ENCODE data around the gene SUGCT. TPM values are rescaled to one million over a fixed set of nuclear protein-coding genes. Genes with fewer than 3 reads are reported as not detected.

SUGCT gene
- total RNA-seq, 1 experiment from 2014 or later = 9.9 TPM

- Histone ChIP-seq H3K27me3 (replicated peaks; ENCODE audit: control insufficient read depth, insufficient read depth, low read length) (no peaks in the 10 kb centered on the region), H3K9me3 (no peaks in the 10 kb centered on the region), H3K4me3 (ENCODE audit: low read depth, low read length) (no peak overlapping the region), H3K36me3 (ENCODE audit: control insufficient read depth, insufficient read depth, low read length) (no peaks in the 10 kb centered on the region), H3K4me1 (no peaks in the 10 kb centered on the region)
- no peaks in the 10 kb centered on the region for H3K4me1 Mint-ChIP-seq (ENCODE audit: low read depth, unreplicated experiment)
- no peaks in the 10 kb centered on the region for H3K36me3 Mint-ChIP-seq (ENCODE audit: insufficient read depth, unreplicated experiment)
- H3K9me3 Mint-ChIP-seq (ENCODE audit: unreplicated experiment) = peaks cover 41% of the 10 kb centered on the region
- no peak overlapping the region for H3K4me3 Mint-ChIP-seq (ENCODE audit: unreplicated experiment)
- no peak overlapping the region for H3K27ac Mint-ChIP-seq (ENCODE audit: unreplicated experiment)
- CTCF ChIA-PET = no interaction called here
- no peak for TF ChIP-seq CTCF (IDR thresholded peaks at IDR 0.05; ENCODE audit: insufficient read depth in 1 of 2, low read depth in 1 of 2, low read length in 1 of 2, severe bottlenecking in 1 of 2, unreplicated experiment in 1 of 2)
- intact Hi-C loops (cut with micrococcal nuclease; ENCODE audit: unreplicated experiment) = no loop called here
- POLR2A ChIA-PET = no interaction called here
- DNase-seq = no peak
- H3K27me3 Mint-ChIP-seq (ENCODE audit: insufficient read depth, unreplicated experiment) = no peaks in the 10 kb centered on the region
- no TSS peak for BruUV-seq (replicated peaks)
Measured at GRCh38 chr7:40815022-40815421, 680.2 kb downstream of the SUGCT start.

GRCh38 chr7:40815512-40815911, 680.7 kb downstream of the SUGCT start:
- no peaks in the 10 kb centered on the region for H3K4me1 ChIP-seq
- peaks cover 36% of the 10 kb centered on the region for H3K9me3 Mint-ChIP-seq (ENCODE audit: unreplicated experiment)
- H3K4me3 ChIP-seq (ENCODE audit: low read depth, low read length) = no peak overlapping the region
- H3K27me3 ChIP-seq (replicated peaks; ENCODE audit: control insufficient read depth, insufficient read depth, low read length) = no peaks in the 10 kb centered on the region
- no peak overlapping the region for H3K4me3 Mint-ChIP-seq (ENCODE audit: unreplicated experiment)
- DNase-seq = no peak
- H3K4me1 Mint-ChIP-seq (ENCODE audit: low read depth, unreplicated experiment) = no peaks in the 10 kb centered on the region
- H3K9me3 ChIP-seq = no peaks in the 10 kb centered on the region
- no TSS peak for BruUV-seq (replicated peaks)
- intact Hi-C loops (cut with micrococcal nuclease; ENCODE audit: unreplicated experiment) = no loop called here
- no peaks in the 10 kb centered on the region for H3K36me3 Mint-ChIP-seq (ENCODE audit: insufficient read depth, unreplicated experiment)
- TF ChIP-seq CTCF (IDR thresholded peaks at IDR 0.05; ENCODE audit: insufficient read depth in 1 of 2, low read depth in 1 of 2, low read length in 1 of 2, severe bottlenecking in 1 of 2, unreplicated experiment in 1 of 2) = no peak
- POLR2A ChIA-PET = no interaction called here
- CTCF ChIA-PET = no interaction called here
- no peaks in the 10 kb centered on the region for H3K27me3 Mint-ChIP-seq (ENCODE audit: insufficient read depth, unreplicated experiment)
- no peak overlapping the region for H3K27ac Mint-ChIP-seq (ENCODE audit: unreplicated experiment)
- no peaks in the 10 kb centered on the region for H3K36me3 ChIP-seq (ENCODE audit: control insufficient read depth, insufficient read depth, low read length)

DNA sequence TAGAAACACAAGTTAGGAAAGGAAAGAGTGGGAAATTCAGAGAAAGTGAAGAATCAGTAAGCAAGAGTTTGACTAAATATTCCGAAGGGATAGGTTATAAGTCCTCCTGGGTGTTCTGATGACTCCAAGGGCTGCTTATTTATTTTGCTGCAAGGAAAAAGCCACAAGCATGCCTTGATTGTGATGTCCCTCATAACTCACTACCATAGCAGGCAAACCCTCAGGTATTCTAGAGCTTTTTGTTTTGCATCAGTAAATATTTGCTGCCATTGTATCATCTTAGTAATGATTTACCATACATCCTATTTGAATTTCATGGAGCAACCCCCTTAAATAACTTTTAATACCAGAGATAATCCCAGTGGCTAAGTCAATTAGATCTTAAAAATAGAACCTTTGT, 688.1 kb downstream of the SUGCT start:
- CTCF ChIA-PET = no interaction called here
- BruUV-seq (replicated peaks) = no TSS peak
- TF ChIP-seq CTCF (IDR thresholded peaks at IDR 0.05; ENCODE audit: insufficient read depth in 1 of 2, low read depth in 1 of 2, low read length in 1 of 2, severe bottlenecking in 1 of 2, unreplicated experiment in 1 of 2) = no peak
- Histone ChIP-seq H3K27me3 (replicated peaks; ENCODE audit: control insufficient read depth, insufficient read depth, low read length) (no peaks in the 10 kb centered on the region), H3K36me3 (ENCODE audit: control insufficient read depth, insufficient read depth, low read length) (no peaks in the 10 kb centered on the region), H3K4me3 (ENCODE audit: low read depth, low read length) (no peak overlapping the region), H3K4me1 (peaks cover 9% of the 10 kb centered on the region; the same call in 1 of the 2 replicates), H3K9me3 (no peaks in the 10 kb centered on the region)
- Mint-ChIP-seq H3K4me1 (ENCODE audit: low read depth, unreplicated experiment) (peaks cover 20% of the 10 kb centered on the region), H3K27me3 (ENCODE audit: insufficient read depth, unreplicated experiment) (no peaks in the 10 kb centered on the region), H3K9me3 (ENCODE audit: unreplicated experiment) (peaks cover 16% of the 10 kb centered on the region), H3K4me3 (ENCODE audit: unreplicated experiment) (no peak overlapping the region), H3K27ac (ENCODE audit: unreplicated experiment) (no peak overlapping the region), H3K36me3 (ENCODE audit: insufficient read depth, unreplicated experiment) (no peaks in the 10 kb centered on the region)
- intact Hi-C loops (cut with micrococcal nuclease; ENCODE audit: unreplicated experiment) = no loop called here
- no peak for DNase-seq
- POLR2A ChIA-PET = no interaction called here
